ENCODE data around the gene PLCH2. TPM values are rescaled to one million over a fixed set of nuclear protein-coding genes. Genes with fewer than 3 reads are reported as not detected.

The PLCH2 gene
- polyA plus RNA-seq, 1 of the 3 experiments (the other 2 are of a cell fraction) = 0.08 TPM

DNA sequence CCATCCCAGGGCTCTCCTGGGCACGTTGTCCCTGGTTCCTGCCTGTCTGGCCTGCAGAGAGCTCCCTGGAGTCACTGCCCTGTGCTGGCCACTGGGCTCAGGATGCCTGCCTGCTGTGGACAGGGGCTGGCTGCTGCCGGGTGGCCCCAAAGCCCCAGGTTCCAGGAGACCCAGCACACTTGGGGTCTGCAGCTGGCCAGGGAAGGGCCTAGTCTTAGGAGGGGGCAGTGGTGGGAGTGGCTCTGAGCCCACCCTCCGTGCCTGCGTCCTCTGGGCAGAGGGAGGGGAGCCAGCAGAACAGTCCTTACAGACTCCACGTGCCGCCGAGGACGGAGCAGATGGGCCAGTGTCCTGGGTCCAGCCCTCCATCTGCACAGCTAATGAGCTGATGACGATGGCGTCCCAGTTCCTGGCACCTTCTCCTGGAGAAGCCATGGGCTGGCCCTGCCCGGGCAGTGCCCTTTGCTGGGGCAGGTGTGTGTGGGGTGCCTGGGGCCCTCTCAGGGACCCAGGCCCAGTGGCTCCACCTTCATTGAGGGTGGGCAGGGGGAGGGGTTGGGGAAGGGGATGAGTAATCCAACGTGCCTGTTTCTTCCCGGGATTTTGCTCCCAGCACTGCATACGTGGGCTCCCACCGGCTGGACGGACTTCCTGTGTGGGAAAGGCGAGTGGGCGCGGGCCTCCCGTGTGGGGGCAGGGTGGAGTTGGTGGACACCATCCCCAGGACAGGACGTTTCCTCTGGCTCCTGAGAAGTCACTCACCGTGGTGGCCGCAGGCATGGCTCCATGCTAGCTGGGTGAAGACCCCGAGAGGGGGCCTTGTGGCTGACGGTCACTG is 6.8 kb upstream of the PLCH2 start:
- TF ChIP-seq MXI1 (IDR thresholded peaks at IDR 0.05; ENCODE audit: low read depth, low read length) = no peak
- TF ChIP-seq MEF2A (IDR thresholded peaks at IDR 0.05; ENCODE audit: borderline replicate concordance, low read depth) = no peak
- no peak for TF ChIP-seq GABPA (IDR thresholded peaks at IDR 0.05; ENCODE audit: low read depth)
- TF ChIP-seq JUND (IDR thresholded peaks at IDR 0.05) = no peak
- TF ChIP-seq EP300 (IDR thresholded peaks at IDR 0.05; ENCODE audit: borderline replicate concordance in 1 of 2, low read depth in 1 of 2, low read length in 1 of 2) = no peak
- TF ChIP-seq, protein P1, sequence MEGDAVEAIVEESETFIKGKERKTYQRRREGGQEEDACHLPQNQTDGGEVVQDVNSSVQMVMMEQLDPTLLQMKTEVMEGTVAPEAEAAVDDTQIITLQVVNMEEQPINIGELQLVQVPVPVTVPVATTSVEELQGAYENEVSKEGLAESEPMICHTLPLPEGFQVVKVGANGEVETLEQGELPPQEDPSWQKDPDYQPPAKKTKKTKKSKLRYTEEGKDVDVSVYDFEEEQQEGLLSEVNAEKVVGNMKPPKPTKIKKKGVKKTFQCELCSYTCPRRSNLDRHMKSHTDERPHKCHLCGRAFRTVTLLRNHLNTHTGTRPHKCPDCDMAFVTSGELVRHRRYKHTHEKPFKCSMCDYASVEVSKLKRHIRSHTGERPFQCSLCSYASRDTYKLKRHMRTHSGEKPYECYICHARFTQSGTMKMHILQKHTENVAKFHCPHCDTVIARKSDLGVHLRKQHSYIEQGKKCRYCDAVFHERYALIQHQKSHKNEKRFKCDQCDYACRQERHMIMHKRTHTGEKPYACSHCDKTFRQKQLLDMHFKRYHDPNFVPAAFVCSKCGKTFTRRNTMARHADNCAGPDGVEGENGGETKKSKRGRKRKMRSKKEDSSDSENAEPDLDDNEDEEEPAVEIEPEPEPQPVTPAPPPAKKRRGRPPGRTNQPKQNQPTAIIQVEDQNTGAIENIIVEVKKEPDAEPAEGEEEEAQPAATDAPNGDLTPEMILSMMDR (IDR thresholded peaks at IDR 0.05) = no peak
- no peak for TF ChIP-seq CHD2 (IDR thresholded peaks at IDR 0.05; ENCODE audit: low read length, partially characterized antibody)
- no peak for TF ChIP-seq POLR2AphosphoS5 (IDR thresholded peaks at IDR 0.05; ENCODE audit: low read depth, low read length)
- TF ChIP-seq SMC3 (IDR thresholded peaks at IDR 0.05; ENCODE audit: low read depth, low read length) = no peak
- TF ChIP-seq EZH2phosphoT487 (IDR thresholded peaks at IDR 0.05; ENCODE audit: borderline replicate concordance, low read depth) = no peak
- Histone ChIP-seq H3K27me3 (ENCODE audit: insufficient read depth) (no peaks in the 10 kb centered on the region), H2AFZ (ENCODE audit: low read depth) (no peak overlapping the region), H3K4me1 (ENCODE audit: control insufficient read depth in 1 of 2, insufficient read depth in 2 of 2, low read depth in 1 of 2, low read length in 1 of 2) (peaks cover 0 to 89% of the 10 kb centered on the region in 2 experiments; a peak in 1 of 4 replicates), H3K79me2 (ENCODE audit: insufficient read depth) (no peaks in the 10 kb centered on the region), H4K20me1 (ENCODE audit: insufficient read depth) (no peaks in the 10 kb centered on the region), H3K9me2 (no peaks in the 10 kb centered on the region), H3K36me3 (replicated peaks in 1 of 2; ENCODE audit: control insufficient read depth in 1 of 2, insufficient read depth in 2 of 2, low read length in 1 of 2) (no peaks in the 10 kb centered on the region), H3K4me3 (ENCODE audit: low read depth in 2 of 2, low read length in 1 of 2) (no peak overlapping the region), H3K27ac (ENCODE audit: low read depth in 2 of 2, low read length in 1 of 2) (peak overlapping the region in 1 of 2 experiments; percentile 78; a peak in 1 of 4 replicates), H3F3A (replicated peaks; ENCODE audit: insufficient read depth) (no peaks in the 10 kb centered on the region), H3K4me2 (no peak overlapping the region), H3K9ac (no peak overlapping the region), H3K9me3 (no peaks in the 10 kb centered on the region)
- no peak for DNase-seq
- CTCF ChIA-PET = interaction anchor here (1.0 to 3.9 kb wide), 7 partner anchors 9 to 86 kb away, joined by 3 to 20 read pairs (median 6); no protein-coding TSS in a partner anchor
- POLR2A ChIA-PET = interaction anchor here (1.4 kb wide), 1 partner anchor 11 kb away, joined by 5 read pairs; no protein-coding TSS in a partner anchor
- WGBS (ENCODE audit: low lambda C conversion rate) = 40% methylated on average over 1 of the region's 25 CpGs

DNA sequence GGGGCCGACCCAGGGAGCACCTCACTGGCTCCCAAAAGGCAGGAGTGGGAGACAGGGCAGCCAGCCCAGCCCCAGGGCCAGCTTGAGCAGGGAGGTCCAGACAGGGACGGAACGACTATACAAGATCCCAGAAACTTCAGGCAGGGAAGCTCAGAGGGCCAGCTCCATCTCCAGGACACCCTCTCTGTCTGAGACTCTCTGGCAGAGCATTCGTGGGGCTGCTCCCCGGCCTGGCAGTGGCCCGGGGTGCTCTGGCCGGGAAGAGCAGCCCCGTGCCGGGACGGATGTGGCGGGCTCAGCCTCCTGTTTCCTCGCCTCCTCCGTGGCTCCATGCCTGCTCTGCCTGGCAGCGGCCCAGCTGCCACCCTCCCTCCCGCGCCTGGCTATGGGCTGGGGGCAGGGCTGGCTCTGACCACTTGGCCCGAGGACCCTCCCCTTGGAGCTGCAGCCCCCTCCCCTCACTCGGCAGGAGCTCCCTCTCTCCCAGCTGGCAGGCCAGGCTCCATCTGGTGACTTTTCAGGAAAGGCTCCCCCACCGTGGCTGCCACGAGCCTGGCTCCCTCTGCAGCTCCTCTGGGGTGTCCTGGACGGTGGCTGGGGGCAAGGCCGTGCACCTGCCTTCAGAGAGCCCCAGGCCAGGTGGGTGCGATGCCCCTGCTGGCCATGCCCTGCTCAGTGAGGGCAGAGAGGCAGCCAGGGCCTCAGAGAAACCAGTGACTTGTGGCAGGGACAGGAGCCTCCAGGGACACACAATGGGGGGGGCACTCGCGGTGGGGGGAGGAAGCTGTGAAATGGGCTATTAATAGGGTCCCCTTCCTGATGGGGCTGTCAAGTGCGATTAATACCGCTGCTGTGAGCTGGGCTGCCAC is 5.6 kb upstream of the PLCH2 start:
- H3K9me2 ChIP-seq = no peaks in the 10 kb centered on the region
- peaks cover 0 to 95% of the 10 kb centered on the region in 2 experiments; a peak in 1 of 4 replicates for H3K4me1 ChIP-seq (ENCODE audit: control insufficient read depth in 1 of 2, insufficient read depth in 2 of 2, low read depth in 1 of 2, low read length in 1 of 2)
- ChIA-PET POLR2A (interaction anchor here (0.6 to 1.9 kb wide), 5 partner anchors 10 to 281 kb away, joined by 3 to 19 read pairs (median 3); no protein-coding TSS in a partner anchor), CTCF (interaction anchor here (0.9 to 3.9 kb wide), 13 partner anchors 10 to 276 kb away, joined by 3 to 20 read pairs (median 3); partner anchors contain the start of genes FAAP20 and PRXL2B)
- H4K20me1 ChIP-seq (ENCODE audit: insufficient read depth) = no peaks in the 10 kb centered on the region
- no peaks in the 10 kb centered on the region for H3K9me3 ChIP-seq
- H3K4me3 ChIP-seq (ENCODE audit: low read depth in 2 of 2, low read length in 1 of 2) = no peak overlapping the region
- H3K27ac ChIP-seq (ENCODE audit: low read depth in 2 of 2, low read length in 1 of 2) = peak overlapping the region in 1 of 2 experiments; percentile 78; a peak in 2 of 4 replicates
- H3K79me2 ChIP-seq (ENCODE audit: insufficient read depth) = no peaks in the 10 kb centered on the region
- H3K9ac ChIP-seq = no peak overlapping the region
- no peak overlapping the region for H2AFZ ChIP-seq (ENCODE audit: low read depth)
- H3K27me3 ChIP-seq (ENCODE audit: insufficient read depth) = no peaks in the 10 kb centered on the region
- H3F3A ChIP-seq (replicated peaks; ENCODE audit: insufficient read depth) = no peaks in the 10 kb centered on the region
- H3K36me3 ChIP-seq (replicated peaks in 1 of 2; ENCODE audit: control insufficient read depth in 1 of 2, insufficient read depth in 2 of 2, low read length in 1 of 2) = no peaks in the 10 kb centered on the region
- 40% methylated on average over 6 of the region's 27 CpGs for WGBS (ENCODE audit: low lambda C conversion rate)
- H3K4me2 ChIP-seq = no peak overlapping the region
- peak; percentile 86 for DNase-seq
- TF ChIP-seq CHD2 (IDR thresholded peaks at IDR 0.05; ENCODE audit: low read length, partially characterized antibody) = peak; percentile 64
- TF ChIP-seq RXRA (IDR thresholded peaks at IDR 0.05; ENCODE audit: borderline replicate concordance, low read depth) = no peak
- TF ChIP-seq, protein P2, sequence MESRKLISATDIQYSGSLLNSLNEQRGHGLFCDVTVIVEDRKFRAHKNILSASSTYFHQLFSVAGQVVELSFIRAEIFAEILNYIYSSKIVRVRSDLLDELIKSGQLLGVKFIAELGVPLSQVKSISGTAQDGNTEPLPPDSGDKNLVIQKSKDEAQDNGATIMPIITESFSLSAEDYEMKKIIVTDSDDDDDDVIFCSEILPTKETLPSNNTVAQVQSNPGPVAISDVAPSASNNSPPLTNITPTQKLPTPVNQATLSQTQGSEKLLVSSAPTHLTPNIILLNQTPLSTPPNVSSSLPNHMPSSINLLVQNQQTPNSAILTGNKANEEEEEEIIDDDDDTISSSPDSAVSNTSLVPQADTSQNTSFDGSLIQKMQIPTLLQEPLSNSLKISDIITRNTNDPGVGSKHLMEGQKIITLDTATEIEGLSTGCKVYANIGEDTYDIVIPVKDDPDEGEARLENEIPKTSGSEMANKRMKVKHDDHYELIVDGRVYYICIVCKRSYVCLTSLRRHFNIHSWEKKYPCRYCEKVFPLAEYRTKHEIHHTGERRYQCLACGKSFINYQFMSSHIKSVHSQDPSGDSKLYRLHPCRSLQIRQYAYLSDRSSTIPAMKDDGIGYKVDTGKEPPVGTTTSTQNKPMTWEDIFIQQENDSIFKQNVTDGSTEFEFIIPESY (IDR thresholded peaks at IDR 0.05; ENCODE audit: borderline replicate concordance, low read depth) = no peak
- TF ChIP-seq, protein P1 (IDR thresholded peaks at IDR 0.05) = no peak
- no peak for TF ChIP-seq ELF1 (IDR thresholded peaks at IDR 0.05)
- TF ChIP-seq EP300 (IDR thresholded peaks at IDR 0.05; ENCODE audit: borderline replicate concordance in 1 of 2, low read depth in 1 of 2, low read length in 1 of 2) = 0 out of 4 replicates have a peak, but pooled peaks of 1 of the 2 experiments have one; percentile 28
- TF ChIP-seq EZH2phosphoT487 (IDR thresholded peaks at IDR 0.05; ENCODE audit: borderline replicate concordance, low read depth) = no peak
- TF ChIP-seq FOXJ3 (CRISPR knock-in tag; IDR thresholded peaks at IDR 0.05) = 0 out of 2 replicates have a peak, but pooled peaks have one; percentile 33
- TF ChIP-seq, protein P3, sequence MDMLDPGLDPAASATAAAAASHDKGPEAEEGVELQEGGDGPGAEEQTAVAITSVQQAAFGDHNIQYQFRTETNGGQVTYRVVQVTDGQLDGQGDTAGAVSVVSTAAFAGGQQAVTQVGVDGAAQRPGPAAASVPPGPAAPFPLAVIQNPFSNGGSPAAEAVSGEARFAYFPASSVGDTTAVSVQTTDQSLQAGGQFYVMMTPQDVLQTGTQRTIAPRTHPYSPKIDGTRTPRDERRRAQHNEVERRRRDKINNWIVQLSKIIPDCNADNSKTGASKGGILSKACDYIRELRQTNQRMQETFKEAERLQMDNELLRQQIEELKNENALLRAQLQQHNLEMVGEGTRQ (IDR thresholded peaks at IDR 0.05; ENCODE audit: borderline replicate concordance, low read depth, low read length) = no peak
